CD14-positive monocyte (primary cell): ENCODE results near the gene P2RX3. TPM values are rescaled to one million over a fixed set of nuclear protein-coding genes. Genes with fewer than 3 reads are reported as not detected.

Source experiments
- DNase-seq, 3 donors: peaks; one replicate each; pipeline ENCODE4 v3.0.0-alpha.2; 2011 to 2022
- H2AFZ ChIP-seq: 2 replicates; pipeline ENCODE4 v1.6.0; 2012; ENCODE audit warnings: mild to moderate bottlenecking, low read depth, low read length, inconsistent platforms; ENCODE audit not compliant: insufficient read depth, poor library complexity, severe bottlenecking
- H3K27ac ChIP-seq, 2 donors: 1 replicate in 1 of 2; 2 replicates in 1 of 2; pipeline ENCODE4 v1.5.1; 2012 to 2013; ENCODE audit warnings: low read length in 2 of 2, control low read depth in 1 of 2, inconsistent platforms in 1 of 2, low read depth in 1 of 2, mild to moderate bottlenecking in 1 of 2
- H3K27me3 ChIP-seq, 2 donors: one replicate each; pipeline versions ENCODE4 v1.6.0 to v1.6.1; 2011 to 2013; ENCODE audit warnings: low read length in 2 of 2; ENCODE audit not compliant: control insufficient read depth in 2 of 2, insufficient read depth in 2 of 2
- H3K36me3 ChIP-seq, 2 donors: replicated peaks in 1 of 2; 1 replicate in 1 of 2; 2 replicates in 1 of 2; pipeline versions ENCODE4 v1.5.1 to v1.6.1; 2012 to 2013; ENCODE audit warnings: low read length in 2 of 2, control low read depth in 1 of 2, inconsistent platforms in 1 of 2, mild to moderate bottlenecking in 1 of 2; ENCODE audit not compliant: insufficient read depth in 2 of 2, control insufficient read depth in 1 of 2
- H3K4me1 ChIP-seq, 2 donors: 1 replicate in 1 of 2; 2 replicates in 1 of 2; pipeline versions ENCODE4 v1.5.1 to v1.6.1; 2012 to 2013; ENCODE audit warnings: low read length in 2 of 2, control low read depth in 1 of 2, inconsistent platforms in 1 of 2, mild to moderate bottlenecking in 1 of 2, moderate library complexity in 1 of 2; ENCODE audit not compliant: insufficient read depth in 2 of 2, control insufficient read depth in 1 of 2
- H3K4me2 ChIP-seq: replicated peaks from 2 replicates; pipeline ENCODE3; 2012; ENCODE audit warnings: low read length, moderate library complexity, mild to moderate bottlenecking; ENCODE audit not compliant: poor library complexity, severe bottlenecking; ENCODE audit errors: extremely low read depth
- H3K4me3 ChIP-seq, 3 experiments: fragments of 200-600 bp in 1 of 3; sonication (generic) in 1 of 3; replicated peaks in 1 of 3; 1 replicate in 2 of 3; 2 replicates in 1 of 3; pipeline ENCODE4 v1.5.1; 2011 to 2013; ENCODE audit warnings: low read length in 3 of 3, mild to moderate bottlenecking in 3 of 3, control low read depth in 2 of 3, low read depth in 2 of 3, inconsistent platforms in 1 of 3, moderate library complexity in 1 of 3
- H3K79me2 ChIP-seq: 2 replicates; pipeline ENCODE4 v1.6.0; 2012; ENCODE audit warnings: mild to moderate bottlenecking, control low read depth, inconsistent platforms, low read length, moderate library complexity; ENCODE audit not compliant: insufficient read depth
- H3K9ac ChIP-seq: 2 replicates; pipeline ENCODE4 v1.6.0; 2017; ENCODE audit warnings: low read length, mild to moderate bottlenecking; ENCODE audit not compliant: insufficient read depth, poor library complexity, severe bottlenecking
- H3K9me3 ChIP-seq, 2 donors: replicated peaks in 1 of 2; 1 replicate in 1 of 2; 2 replicates in 1 of 2; pipeline versions ENCODE4 v1.5.1 to v1.6.1; 2012 to 2013; ENCODE audit warnings: low read length in 2 of 2, control low read depth in 1 of 2; ENCODE audit not compliant: control insufficient read depth in 1 of 2, insufficient read depth in 1 of 2
- H4K20me1 ChIP-seq: 2 replicates; pipeline ENCODE4 v1.6.0; 2012; ENCODE audit warnings: mild to moderate bottlenecking, low read length, control low read depth, moderate library complexity; ENCODE audit not compliant: insufficient read depth
- H3K27ac Mint-ChIP-seq, 7 donors: one replicate each; pipeline ENCODE4 v1.8.0; 2020; ENCODE audit warnings: mild to moderate bottlenecking in 7 of 7, mixed read lengths in 7 of 7, moderate library complexity in 6 of 7, inconsistent platforms in 2 of 7
- H3K27me3 Mint-ChIP-seq, 3 donors: one replicate each; pipeline ENCODE4 v1.8.0; 2021 to 2022; ENCODE audit warnings: low read depth in 3 of 3, mild to moderate bottlenecking in 3 of 3, mixed read lengths in 3 of 3, moderate library complexity in 3 of 3, inconsistent platforms in 1 of 3
- H3K36me3 Mint-ChIP-seq, 2 donors: one replicate each; pipeline ENCODE4 v1.8.0; 2020; ENCODE audit warnings: mixed read lengths in 2 of 2, inconsistent platforms in 1 of 2, mild to moderate bottlenecking in 1 of 2
- H3K4me1 Mint-ChIP-seq: one replicate; pipeline ENCODE4 v1.8.0; 2020; ENCODE audit warnings: mild to moderate bottlenecking, mixed read lengths
- H3K4me3 Mint-ChIP-seq, 2 donors: one replicate each; pipeline ENCODE4 v1.8.0; 2020; ENCODE audit warnings: mild to moderate bottlenecking in 2 of 2, mixed read lengths in 2 of 2, moderate library complexity in 1 of 2
- H3K9me3 Mint-ChIP-seq, 7 donors: one replicate each; pipeline ENCODE4 v1.8.0; 2020 to 2022; ENCODE audit warnings: mixed read lengths in 7 of 7, mild to moderate bottlenecking in 6 of 7, moderate library complexity in 6 of 7, inconsistent platforms in 2 of 7
- WGBS: methylation state at CpG from one replicate; pipeline ENCODE4 v1.1.5; 2013; ENCODE audit warnings: missing lambda C conversion rate; ENCODE audit not compliant: insufficient coverage; 5-methylcytosine and 5-hydroxymethylcytosine counted together
- intact Hi-C, 2 donors: fragments of 100-400 bp; cut with micrococcal nuclease; formaldehyde crosslinking; loops; one replicate each; pipeline versions ENCODE4 v1.15.0 to v1.15.1; 2023
- polyA plus RNA-seq, 3 donors: library from polyadenylated mRNA; depleted of rRNA in 1 of 3; unstranded in 2 of 3; stranded (reverse) in 1 of 3; fragments of 300-500 nt in 2 of 3; fragments of >200 nt in 1 of 3; fragmentation: Illumina TruSeq in 2 of 3; gene quantifications; 1 replicate in 2 of 3; 2 replicates in 1 of 3; pipeline ENCODE4 v1.2.3, GENCODE V29; 2012 to 2021
- TF ChIP-seq, protein P1 (sequence below): fragments of 200-600 bp; IDR thresholded peaks from one replicate; pipeline ENCODE4 v1.8.0; 2022; ENCODE audit warnings: antibody characterized with exemption, mild to moderate bottlenecking

The P2RX3 gene
- polyA plus RNA-seq, 3 donors = not detected

DNA sequence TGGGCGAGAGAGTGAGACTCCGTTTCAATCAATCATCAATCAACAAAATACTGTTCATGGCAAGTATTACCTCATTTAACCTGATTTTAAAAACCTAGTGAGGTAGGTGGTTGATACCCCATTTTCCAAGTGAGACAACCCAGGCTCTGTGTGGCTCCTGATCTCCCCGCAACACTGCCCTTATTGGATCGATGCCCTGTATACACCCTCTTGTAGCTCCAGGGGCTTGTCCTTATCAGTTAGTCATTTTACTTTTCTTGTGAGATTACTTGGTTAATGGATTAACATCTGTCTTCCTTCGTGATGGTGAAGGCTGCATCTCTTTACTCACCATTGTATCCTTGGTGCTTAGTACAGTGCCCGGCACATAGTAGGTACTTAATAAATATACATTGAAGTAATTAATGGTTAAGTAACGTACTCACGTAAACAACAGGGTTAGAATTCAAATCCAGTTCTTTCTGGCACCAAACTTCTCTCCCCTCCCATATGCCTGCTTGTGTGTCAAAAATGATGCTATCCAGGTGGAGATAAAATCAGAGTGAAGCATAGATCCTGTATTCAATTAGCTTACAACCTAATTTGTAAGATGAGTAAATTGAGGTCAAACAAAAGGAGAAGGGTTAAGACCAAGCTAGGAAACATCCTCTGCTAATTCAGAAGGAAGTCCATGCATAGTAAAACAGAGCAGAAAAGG, 54.1 kb downstream of the P2RX3 start:
- H3K4me2 ChIP-seq = no peak overlapping the region
- H3K36me3 Mint-ChIP-seq = no peaks in the 10 kb centered on the region
- peaks cover 0 to 3% (median 2%) of the 10 kb centered on the region in 3 donors for H3K27me3 Mint-ChIP-seq

DNA sequence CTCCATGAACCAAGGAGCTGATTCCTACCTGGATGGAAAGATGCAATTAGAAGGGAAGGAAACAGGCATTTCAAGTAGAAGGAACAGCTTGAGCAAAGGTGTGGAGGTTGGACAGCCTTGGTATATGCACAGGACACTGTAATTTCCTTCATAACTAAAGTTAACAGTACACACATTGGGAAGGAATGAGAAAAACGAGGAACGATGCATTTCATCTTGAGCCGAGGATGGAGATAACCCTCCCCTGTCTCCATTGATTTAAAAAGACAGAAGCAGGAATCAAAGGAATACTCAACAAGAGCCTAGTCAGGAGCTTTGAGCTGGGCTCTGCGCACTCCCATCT, 54.6 kb downstream of the P2RX3 start:
- no peak overlapping the region for H3K4me3 Mint-ChIP-seq
- Histone ChIP-seq H4K20me1 (no peaks in the 10 kb centered on the region), H3K27me3 (no peaks in the 10 kb centered on the region), H3K27ac (no peak overlapping the region), H3K36me3 (no peaks in the 10 kb centered on the region), H3K79me2 (no peaks in the 10 kb centered on the region), H2AFZ (no peak overlapping the region), H3K9ac (no peak overlapping the region), H3K9me3 (no peaks in the 10 kb centered on the region), H3K4me1 (peaks cover 14 to 20% of the 10 kb centered on the region in 2 donors), H3K4me2 (no peak overlapping the region), H3K4me3 (no peak overlapping the region)
- TF ChIP-seq, protein P1, sequence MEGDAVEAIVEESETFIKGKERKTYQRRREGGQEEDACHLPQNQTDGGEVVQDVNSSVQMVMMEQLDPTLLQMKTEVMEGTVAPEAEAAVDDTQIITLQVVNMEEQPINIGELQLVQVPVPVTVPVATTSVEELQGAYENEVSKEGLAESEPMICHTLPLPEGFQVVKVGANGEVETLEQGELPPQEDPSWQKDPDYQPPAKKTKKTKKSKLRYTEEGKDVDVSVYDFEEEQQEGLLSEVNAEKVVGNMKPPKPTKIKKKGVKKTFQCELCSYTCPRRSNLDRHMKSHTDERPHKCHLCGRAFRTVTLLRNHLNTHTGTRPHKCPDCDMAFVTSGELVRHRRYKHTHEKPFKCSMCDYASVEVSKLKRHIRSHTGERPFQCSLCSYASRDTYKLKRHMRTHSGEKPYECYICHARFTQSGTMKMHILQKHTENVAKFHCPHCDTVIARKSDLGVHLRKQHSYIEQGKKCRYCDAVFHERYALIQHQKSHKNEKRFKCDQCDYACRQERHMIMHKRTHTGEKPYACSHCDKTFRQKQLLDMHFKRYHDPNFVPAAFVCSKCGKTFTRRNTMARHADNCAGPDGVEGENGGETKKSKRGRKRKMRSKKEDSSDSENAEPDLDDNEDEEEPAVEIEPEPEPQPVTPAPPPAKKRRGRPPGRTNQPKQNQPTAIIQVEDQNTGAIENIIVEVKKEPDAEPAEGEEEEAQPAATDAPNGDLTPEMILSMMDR = no peak
- peaks cover 14% of the 10 kb centered on the region for H3K4me1 Mint-ChIP-seq
- H3K9me3 Mint-ChIP-seq = no peaks in the 10 kb centered on the region
- H3K36me3 Mint-ChIP-seq = no peaks in the 10 kb centered on the region
- no peak for DNase-seq
- peaks cover 0 to 3% (median 2%) of the 10 kb centered on the region in 3 donors for H3K27me3 Mint-ChIP-seq
- intact Hi-C loops = no loop called here
- WGBS = 90% methylated on average over 2 of the region's 4 CpGs
- H3K27ac Mint-ChIP-seq = no peak overlapping the region

More for the DNA sequence above, 54.1 kb downstream of the P2RX3 start:
- H3K4me3 ChIP-seq = no peak overlapping the region
- H3K9ac ChIP-seq = no peak overlapping the region
- TF ChIP-seq, protein P1 = no peak
- H3K27me3 ChIP-seq = no peaks in the 10 kb centered on the region
- Mint-ChIP-seq H3K4me1 (peaks cover 14% of the 10 kb centered on the region), H3K27ac (no peak overlapping the region), H3K4me3 (no peak overlapping the region), H3K9me3 (no peaks in the 10 kb centered on the region)
- H3K79me2 ChIP-seq = no peaks in the 10 kb centered on the region
- no peak overlapping the region for H3K27ac ChIP-seq
- intact Hi-C loops = no loop called here
- WGBS = 100% methylated on average over 1 of the region's 8 CpGs
- no peak for DNase-seq
- H4K20me1 ChIP-seq = no peaks in the 10 kb centered on the region
- no peaks in the 10 kb centered on the region for H3K9me3 ChIP-seq
- H2AFZ ChIP-seq = no peak overlapping the region
- peaks cover 10 to 15% of the 10 kb centered on the region in 2 donors for H3K4me1 ChIP-seq
- no peaks in the 10 kb centered on the region for H3K36me3 ChIP-seq
